A549 treated with Hydrocortisone at 1 μM for 4 hours (cell line): ENCODE data around the gene DPP3. TPM values are rescaled to one million over a fixed set of nuclear protein-coding genes. Genes with fewer than 3 reads are reported as not detected.

ENCODE experiments used
- total RNA-seq: library from RNA; stranded (reverse); fragments of 200-300 nt; extraction: Qiagen RNA extraction; gene quantifications from 5 replicates; pipeline ENCODE4 v1.2.3, GENCODE V29; 2022

DPP3 gene
- 51.1 to 65.5 TPM (median 52.4 TPM) in 5 replicates for total RNA-seq

DNA sequence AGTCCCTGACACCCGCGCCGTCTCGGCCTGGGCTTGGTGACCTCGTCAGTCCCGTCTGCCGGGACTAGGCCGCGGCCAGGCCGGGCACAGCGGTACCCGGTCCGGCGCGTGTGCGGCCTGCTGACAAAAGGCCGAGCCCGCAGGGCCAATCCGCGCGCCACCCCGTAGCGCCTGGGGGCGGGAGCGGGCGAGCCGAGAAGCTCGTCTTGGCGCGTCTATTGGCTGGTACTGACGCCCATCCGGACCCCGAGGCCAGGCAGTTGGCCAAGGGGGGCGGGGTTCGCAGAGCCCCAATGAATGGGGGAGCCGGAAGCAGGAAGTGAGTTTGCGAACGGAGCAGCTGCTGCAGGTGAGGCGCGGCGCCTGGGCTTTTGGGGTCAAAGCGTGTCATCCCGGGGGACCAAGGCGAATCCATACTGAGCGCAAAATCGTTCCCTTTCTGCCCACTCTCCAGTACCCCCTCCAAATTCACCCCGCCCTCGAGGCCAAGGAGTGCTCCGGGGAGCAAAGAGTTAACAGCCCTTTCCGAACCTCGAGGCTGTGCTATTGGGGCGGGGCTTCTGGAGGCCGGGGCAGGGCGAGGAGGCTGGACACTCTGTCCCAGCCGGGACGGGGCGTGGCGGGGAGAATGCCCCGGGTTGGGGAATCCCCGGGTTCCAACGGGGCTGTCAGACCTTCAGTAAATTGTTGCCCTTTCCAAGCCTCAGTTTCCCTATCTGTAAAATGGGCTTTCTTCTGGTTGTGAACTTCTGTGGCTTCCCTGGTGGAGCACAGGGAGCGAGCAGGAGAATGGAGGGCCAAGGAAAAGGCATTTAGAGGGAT lies at the start of gene DPP3:
TSS of gene DPP3 (plus strand) at position 318 of the 822 bp plus-strand sequence. CDS start 1,767 bp downstream, outside the sequence.

GRCh38 chr11:66438504-66439466 lies 41.4 kb upstream of the DPP3 start, which contains the start of gene MRPL11:
Gene MRPL11, minus strand, starts transcription at chr11:66438848. Its CDS starts 94 bp downstream, at chr11:66438754.

GRCh38 chr11:66466225-66467033 lies 13.8 kb upstream of the DPP3 start, which contains the start of gene PELI3:
Gene PELI3, plus strand, starts transcription at chr11:66466905. Its CDS starts 1,224 bp downstream, at chr11:66468129.

GRCh38 chr11:66510271-66510989 lies 30.2 kb downstream of the DPP3 start, which contains the start of gene BBS1:
Gene BBS1, plus strand, starts transcription at chr11:66510635. Its CDS starts 25 bp downstream, at chr11:66510660.

DNA sequence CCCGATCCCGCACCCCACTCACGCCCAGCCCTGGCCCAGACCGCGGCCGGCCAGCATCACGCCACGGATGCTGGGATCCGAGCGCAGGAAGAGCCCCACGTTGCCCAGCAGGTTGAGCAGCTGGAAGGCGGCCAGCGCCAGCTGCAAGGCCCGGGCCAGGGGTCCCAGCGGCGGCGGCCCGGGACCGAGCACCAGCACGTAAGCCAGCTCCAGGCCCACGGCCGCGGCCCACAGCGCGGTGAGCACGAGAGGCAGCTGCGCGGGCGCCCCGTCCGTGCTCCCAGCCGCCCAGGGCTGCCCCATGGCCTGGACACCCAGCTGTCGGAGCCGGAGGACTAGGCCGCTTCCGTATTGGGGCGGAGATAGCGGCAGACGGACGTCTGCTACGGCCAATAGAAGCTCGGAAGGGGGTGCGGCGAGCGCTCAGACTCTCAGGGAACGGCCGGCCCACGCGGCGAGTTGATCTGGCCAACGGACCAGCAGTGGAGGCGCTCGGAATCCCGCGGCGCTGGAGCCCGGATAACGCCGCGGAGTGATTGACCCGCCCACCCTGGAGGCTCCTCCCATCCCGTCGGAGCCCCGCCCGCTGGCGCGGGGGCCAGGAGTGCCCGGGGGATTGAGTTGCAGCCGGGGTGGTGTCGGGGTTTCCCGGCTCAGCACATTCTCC lies 65.6 kb downstream of the DPP3 start, which contains the start of gene ZDHHC24:
TSS of gene ZDHHC24 (minus strand) at position 348 of the 667 bp plus-strand sequence. CDS start at position 303, 45 bp downstream.

DNA sequence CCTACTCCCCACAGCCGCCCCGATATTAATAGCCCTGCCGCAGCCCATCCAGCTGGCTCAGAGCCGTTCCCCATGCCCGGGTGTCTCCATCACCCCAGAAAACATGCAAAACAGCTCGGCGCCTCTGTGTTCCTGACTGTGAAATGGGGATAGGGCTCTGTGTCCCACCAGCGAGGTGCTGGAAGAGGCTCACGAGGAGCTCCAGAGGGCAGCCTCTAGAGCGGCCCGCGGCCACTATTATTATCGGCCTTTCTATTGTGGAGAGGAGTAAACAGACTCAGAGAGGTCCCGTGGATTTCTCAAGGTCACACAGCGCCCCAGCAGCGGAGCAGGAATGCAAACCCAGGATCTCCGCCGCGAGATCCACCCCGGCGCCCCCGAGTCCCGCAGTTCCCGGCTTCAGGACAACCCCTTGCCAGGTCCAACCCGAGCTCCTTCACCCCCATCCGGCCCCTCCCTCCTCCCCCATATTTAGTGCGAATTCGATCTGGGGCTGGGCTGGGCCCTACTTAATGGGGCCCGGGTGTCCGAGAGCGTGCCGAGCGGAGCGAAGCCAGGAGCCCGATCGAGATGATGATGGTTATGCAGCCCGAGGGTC lies 66.2 kb downstream of the DPP3 start, which contains the start of gene ACTN3:
TSS of gene ACTN3 (plus strand) at position 536 of the 598 bp plus-strand sequence. CDS start at position 571, 35 bp downstream.

Other genes with a start within 250 kb of the DPP3 start
- 41.0 to 47.0 TPM (median 43.4 TPM) in 5 replicates for gene KLC2, start 222.7 kb upstream of the DPP3 start, total RNA-seq
- 132 to 146 TPM (median 141 TPM) in 5 replicates for gene RAB1B, start 211.8 kb upstream of the DPP3 start, total RNA-seq
- gene CNIH2, start 202.3 kb upstream of the DPP3 start, total RNA-seq, result 2.0 to 2.9 TPM (median 2.6 TPM) in 5 replicates
- 95.5 to 124 TPM (median 116 TPM) in 5 replicates for gene YIF1A, start 191.3 kb upstream of the DPP3 start, total RNA-seq
- gene TMEM151A, start 188.5 kb upstream of the DPP3 start, total RNA-seq, result 2.4 to 3.9 TPM (median 3.5 TPM) in 5 replicates
- 0.03 TPM in 1 of 5 replicates, not detected in the others for gene CD248, start 163.4 kb upstream of the DPP3 start, total RNA-seq
- gene RIN1, start 144.0 kb upstream of the DPP3 start, total RNA-seq, result 25.2 to 33.5 TPM (median 30.7 TPM) in 5 replicates
- 76.7 to 97.6 TPM (median 84.2 TPM) in 5 replicates for gene BRMS1, start 135.3 kb upstream of the DPP3 start, total RNA-seq
- 14.8 to 17.1 TPM (median 16.8 TPM) in 5 replicates for gene B4GAT1, start 132.8 kb upstream of the DPP3 start, total RNA-seq
- gene SLC29A2, start 108.7 kb upstream of the DPP3 start, total RNA-seq, result 5.8 to 8.6 TPM (median 8.0 TPM) in 5 replicates
- gene NPAS4, start 59.4 kb upstream of the DPP3 start, total RNA-seq, result 0.03 to 0.06 TPM in 2 of 5 replicates, not detected in the others
- 82.1 to 122 TPM (median 112 TPM) in 5 replicates for gene MRPL11, start 41.6 kb upstream of the DPP3 start, total RNA-seq
- 4.3 to 5.3 TPM (median 4.7 TPM) in 5 replicates for gene PELI3, start 13.5 kb upstream of the DPP3 start, total RNA-seq
- 9.5 to 10.9 TPM (median 9.7 TPM) in 5 replicates for gene BBS1, start 30.2 kb downstream of the DPP3 start, total RNA-seq
- 8.3 to 15.0 TPM (median 12.4 TPM) in 5 replicates for gene ZDHHC24, start 65.6 kb downstream of the DPP3 start, total RNA-seq
- 0.06 TPM in 2 of 5 replicates, not detected in the others for gene ACTN3, start 66.5 kb downstream of the DPP3 start, total RNA-seq
- 30.9 to 38.6 TPM (median 32.9 TPM) in 5 replicates for gene CTSF, start 88.2 kb downstream of the DPP3 start, total RNA-seq
- 0.40 to 0.64 TPM (median 0.52 TPM) in 5 replicates for gene CCDC87, start 112.6 kb downstream of the DPP3 start, total RNA-seq
- gene CCS, start 112.8 kb downstream of the DPP3 start, total RNA-seq, result 26.4 to 28.2 TPM (median 27.8 TPM) in 5 replicates
- 64.0 to 79.2 TPM (median 66.7 TPM) in 5 replicates for gene RBM14, start 136.2 kb downstream of the DPP3 start, total RNA-seq
- gene RBM4, start 158.3 kb downstream of the DPP3 start, total RNA-seq, result 128 to 151 TPM (median 134 TPM) in 5 replicates
- 16.7 to 20.7 TPM (median 19.2 TPM) in 5 replicates for gene RBM4B, start 197.5 kb downstream of the DPP3 start, total RNA-seq
- 11.2 to 15.1 TPM (median 11.4 TPM) in 5 replicates for gene SPTBN2, start 248.8 kb downstream of the DPP3 start, total RNA-seq